K562 (cell line): Measurements from ENCODE around the gene ZNF157. TPM values are rescaled to one million over a fixed set of nuclear protein-coding genes. Genes with fewer than 3 reads are reported as not detected.

ENCODE experiments used
- ATAC-seq: fragments of 200-7000 bp; cut with Tn5 transposase; 3 replicates; pipeline ENCODE4 v1.9.1; 2020; ENCODE audit warnings: moderate library complexity
- BruUV-seq: library from RNA; stranded (reverse); fragments of 400-500 nt; replicated peaks from 2 replicates; lab custom pipeline; 2021; lab: Mats Ljungman, UMichigan
- CTCF ChIA-PET: fragments of 300-600 bp; formaldehyde crosslinking; extraction: SDS; loops from one replicate; lab custom pipeline; 2021; ENCODE audit warnings: low intra/inter-chr PET ratio; lab: Yijun Ruan, JAX
- POLR2A ChIA-PET: fragments of 300-600, 350-650 bp; sonication (Branson Sonifier 250); formaldehyde crosslinking; extraction: SDS; loops from one replicate; lab custom pipeline; 2021; ENCODE audit warnings: antibody characterized with exemption, inconsistent platforms; lab: Yijun Ruan, JAX
- DNase-seq, 4 experiments: peaks; one replicate each; pipeline versions ENCODE4 v3.0.0 to v3.0.0-alpha.2; 2011 to 2018; ENCODE audit warnings: low spot score in 3 of 4, mixed read lengths in 3 of 4; ENCODE audit errors: extremely low read depth in 1 of 4
- FAIRE-seq: peaks from 2 replicates; lab custom pipeline; 2011; peaks lifted over from hg19 to GRCh38; lab: Jason Lieb, UNC
- H2AFZ ChIP-seq: 2 replicates; pipeline ENCODE4 v1.6.0; 2011; ENCODE audit warnings: low read depth, low read length, control low read depth, inconsistent platforms
- H3K27ac ChIP-seq: fragments of 200-600 bp; 3 replicates; pipeline ENCODE4 v1.8.0; 2011; ENCODE audit warnings: low read depth, mild to moderate bottlenecking, control low read depth, inconsistent platforms, low read length, moderate library complexity, mixed read lengths; ENCODE audit errors: extremely low read depth
- H3K27me3 ChIP-seq, 2 experiments: fragments of 300-600 bp in 1 of 2; 2 replicates in 1 of 2; 3 replicates in 1 of 2; pipeline versions ENCODE4 v1.6.0 to v1.8.0; 2011; ENCODE audit warnings: inconsistent platforms in 2 of 2, low read length in 2 of 2, mild to moderate bottlenecking in 1 of 2, mixed read lengths in 1 of 2, moderate library complexity in 1 of 2; ENCODE audit not compliant: control insufficient read depth in 2 of 2, insufficient read depth in 2 of 2
- H3K36me3 ChIP-seq: fragments of 300-600 bp; 3 replicates; pipeline ENCODE4 v1.8.0; 2011; ENCODE audit warnings: mild to moderate bottlenecking, low read length, inconsistent platforms; ENCODE audit not compliant: control insufficient read depth, insufficient read depth
- H3K4me1 ChIP-seq, 2 experiments: fragments of 200-600 bp in 1 of 2; replicated peaks in 1 of 2; 2 replicates in 1 of 2; 3 replicates in 1 of 2; pipeline versions ENCODE4 v1.5.1 to v1.8.0; 2011; ENCODE audit warnings: inconsistent platforms in 2 of 2, low read length in 2 of 2, mild to moderate bottlenecking in 1 of 2, mixed read lengths in 1 of 2, moderate library complexity in 1 of 2; ENCODE audit not compliant: control insufficient read depth in 2 of 2, insufficient read depth in 2 of 2
- H3K4me2 ChIP-seq: 2 replicates; pipeline ENCODE4 v1.6.1; 2011; ENCODE audit warnings: low read length, control low read depth, inconsistent platforms, mixed read lengths; ENCODE audit not compliant: insufficient read depth
- H3K4me3 ChIP-seq: fragments of 200-600 bp; sonication (generic), shearing (Covaris generic); 2 replicates; pipeline ENCODE4 v1.5.1; 2016; ENCODE audit warnings: control low read depth, inconsistent platforms
- H3K79me2 ChIP-seq: fragments of 200-600 bp; 3 replicates; pipeline ENCODE4 v1.8.0; 2011; ENCODE audit warnings: low read length, inconsistent platforms; ENCODE audit not compliant: control insufficient read depth, insufficient read depth
- H3K9ac ChIP-seq, 2 experiments: 2 replicates each; pipeline versions ENCODE4 v1.6.0 to v1.6.1; 2011; ENCODE audit warnings: low read depth in 2 of 2, low read length in 2 of 2, control low read depth in 1 of 2, inconsistent platforms in 1 of 2, mild to moderate bottlenecking in 1 of 2, mixed read lengths in 1 of 2; ENCODE audit not compliant: insufficient read depth in 1 of 2
- H3K9me1 ChIP-seq: one replicate; pipeline ENCODE4 v1.6.0; 2011; ENCODE audit warnings: inconsistent platforms, mild to moderate bottlenecking, low read length, moderate library complexity; ENCODE audit not compliant: control insufficient read depth, insufficient read depth
- H3K9me3 ChIP-seq: replicated peaks from 2 replicates; pipeline ENCODE4 v1.5.1; 2011; ENCODE audit warnings: low read depth, low read length, inconsistent platforms; ENCODE audit not compliant: control insufficient read depth, insufficient read depth
- H4K20me1 ChIP-seq: replicated peaks from 2 replicates; pipeline ENCODE4 v1.6.1; 2011; ENCODE audit warnings: low read length, inconsistent platforms, mixed read lengths; ENCODE audit not compliant: control insufficient read depth, insufficient read depth
- CBX2 ChIP-seq: fragments of 200-600 bp; sonication (generic); IDR thresholded peaks from one replicate; pipeline ENCODE4 v1.6.1; 2012; ENCODE audit warnings: mild to moderate bottlenecking, low read length, inconsistent platforms; ENCODE audit not compliant: insufficient read depth, poor library complexity, severe bottlenecking
- CREB1 ChIP-seq, 2 experiments: sonication (generic) in 1 of 2; formaldehyde crosslinking in 1 of 2; IDR thresholded peaks; 2 replicates each; pipeline versions ENCODE4 v1.6.1 to v1.8.0; 2012 to 2022; ENCODE audit warnings: inconsistent platforms in 1 of 2, mild to moderate bottlenecking in 1 of 2, missing genetic modification reagents in 1 of 2, moderate library complexity in 1 of 2
- ETV5 ChIP-seq: sonication (generic); formaldehyde crosslinking; IDR thresholded peaks from 2 replicates; pipeline ENCODE4 v1.4.0; 2020; ENCODE audit warnings: low read depth, mild to moderate bottlenecking, missing genetic modification reagents
- FOS ChIP-seq: IDR thresholded peaks from 3 replicates; pipeline ENCODE4 v1.6.1; 2011; ENCODE audit not compliant: insufficient read length; ENCODE audit errors: extremely low read depth
- MEF2A ChIP-seq: IDR thresholded peaks from 2 replicates; pipeline ENCODE4 v1.6.1; 2011; ENCODE audit warnings: low read depth, mild to moderate bottlenecking, low read length, moderate library complexity; ENCODE audit not compliant: control insufficient read depth
- PCBP1 ChIP-seq: fragments of 200-400 bp; formaldehyde crosslinking; IDR thresholded peaks from 2 replicates; pipeline ENCODE4 v1.6.1; 2018; ENCODE audit warnings: mild to moderate bottlenecking, low read depth, low read length; ENCODE audit not compliant: poor library complexity, severe bottlenecking
- RAD51 ChIP-seq: fragments of 450-650 bp; IDR thresholded peaks from 2 replicates; pipeline ENCODE4 v1.7.1; 2016; ENCODE audit warnings: low read depth, mild to moderate bottlenecking, borderline replicate concordance
- ZBTB40 ChIP-seq, 2 experiments: fragments of 450-650 bp in 1 of 2; sonication (generic) in 1 of 2; formaldehyde crosslinking in 1 of 2; IDR thresholded peaks; 2 replicates each; pipeline versions ENCODE4 v1.7.1 to v1.9.0; 2016 to 2022; ENCODE audit warnings: inconsistent platforms in 1 of 2, mild to moderate bottlenecking in 1 of 2, missing genetic modification reagents in 1 of 2
- WGBS: fragments of 100-300 bp; shearing (Covaris generic); methylation state at CpG from one replicate; pipeline ENCODE4 v1.1.6; 2016; ENCODE audit warnings: low coverage, mixed read lengths; ENCODE audit not compliant: insufficient coverage; ENCODE audit errors: missing lambda C conversion rate; 5-methylcytosine and 5-hydroxymethylcytosine counted together
- in situ Hi-C: fragments of 300-500 bp; cut with MboI; formaldehyde crosslinking; loops from 4 replicates; pipeline ENCODE4 v1.15.0; 2018; ENCODE audit warnings: inconsistent platforms, mixed read lengths
- intact Hi-C: fragments of 100-400 bp; cut with micrococcal nuclease; formaldehyde crosslinking; loops from 2 replicates; pipeline ENCODE4 v1.14.2; 2022
- polyA plus RNA-seq, 8 experiments: library from polyadenylated mRNA; depleted of rRNA in 4 of 8; stranded (reverse) in 5 of 8; unstranded in 3 of 8; fragments of >200 nt; fragmentation: Nextera tagmentation in 2 of 8; fragmentation: Illumina TruSeq in 1 of 8; extraction: Ambion mirVana in 2 of 8; extraction: Trizol in 1 of 8; gene quantifications; 2 replicates each; pipeline versions ENCODE4 v1.2.1 to v1.2.3, GENCODE V29; 2011 to 2014; ENCODE audit warnings: inconsistent platforms in 1 of 8, missing spikeins in 1 of 8
- total RNA-seq, 7 experiments: library from RNA; depleted of rRNA in 6 of 7; stranded (reverse); fragments of >200 nt in 6 of 7; fragmentation: Illumina TruSeq in 2 of 7; extraction: Trizol in 2 of 7; gene quantifications; 2 replicates each; pipeline versions ENCODE4 v1.2.1 to v1.2.3, GENCODE V29; 2011 to 2021; ENCODE audit warnings: low replicate concordance in 1 of 7

Gene ZNF157
- total and polyA plus RNA-seq, 9 of the 15 experiments (the other 6 are each of a cell fraction or from before 2014, with no cell fraction given): 0.03 TPM; not detected in 8

- POLR2A ChIA-PET: no interaction called here
- Histone ChIP-seq H4K20me1 (no peaks in the 10 kb centered on the region), H2AFZ (no peak overlapping the region), H3K9me3 (peaks cover 7% of the 10 kb centered on the region), H3K79me2 (no peaks in the 10 kb centered on the region), H3K9me1 (no peaks in the 10 kb centered on the region), H3K9ac (no peak overlapping the region), H3K4me2 (no peak overlapping the region), H3K27me3 (no peaks in the 10 kb centered on the region), H3K36me3 (peaks cover 8% of the 10 kb centered on the region; the same call in 1 of the 3 replicates), H3K4me3 (no peak overlapping the region), H3K4me1 (no peaks in the 10 kb centered on the region), H3K27ac (no peak overlapping the region)
- TF ChIP-seq ETV5 (CRISPR knock-in tag) (no peak), RAD51 (no peak), CREB1 (IDR thresholded peaks at IDR 0.05) (no peak), CREB1 (CRISPR knock-in tag; IDR thresholded peaks at IDR 0.05) (no peak), ZBTB40 (IDR thresholded peaks at IDR 0.05) (no peak), ZBTB40 (CRISPR knock-in tag; IDR thresholded peaks at IDR 0.05) (no peak), MEF2A (no peak), PCBP1 (no peak), FOS (no peak), CBX2 (no peak)
- BruUV-seq: no TSS peak
- ATAC-seq (no peak), DNase-seq (no peak), FAIRE-seq (no peak)
- intact Hi-C loops: no loop called here
- CTCF ChIA-PET: no interaction called here
- 100% methylated on average over 2 of the region's 2 CpGs for WGBS
- in situ Hi-C loops: no loop called here
Measured at GRCh38 chrX:47446431-47446830, 76.1 kb downstream of the ZNF157 start.
